K562 (cell line): ENCODE data around the gene PGBD4. TPM values are rescaled to one million over a fixed set of nuclear protein-coding genes. Genes with fewer than 3 reads are reported as not detected.

Experiments
- CBX5 ChIP-seq: IDR thresholded peaks from 2 replicates; pipeline ENCODE4 v1.6.1; 2014; ENCODE audit warnings: low read depth, borderline replicate concordance
- CEBPZ ChIP-seq: fragments of 150-350 bp; IDR thresholded peaks from 2 replicates; pipeline ENCODE4 v1.6.1; 2014; ENCODE audit warnings: low read depth, mild to moderate bottlenecking, low read length, borderline replicate concordance
- CHD1 ChIP-seq: fragments of 200-600 bp; sonication (generic); IDR thresholded peaks from one replicate; pipeline ENCODE4 v1.6.1; 2012; ENCODE audit warnings: mild to moderate bottlenecking, moderate library complexity, low read length, inconsistent platforms
- CHD4 ChIP-seq: fragments of 200-600 bp; sonication (generic); IDR thresholded peaks from 3 replicates; pipeline ENCODE4 v1.6.1; 2012; ENCODE audit warnings: low read depth, mild to moderate bottlenecking, mixed read lengths, low read length, inconsistent platforms; ENCODE audit not compliant: insufficient read depth, insufficient replicate concordance, poor library complexity, severe bottlenecking
- CREB5 ChIP-seq: fragments of 250-450 bp; sonication (Bioruptor Pico); IDR thresholded peaks from 2 replicates; pipeline ENCODE4 v1.5.0; 2020; ENCODE audit warnings: mild to moderate bottlenecking
- GTF2B ChIP-seq: IDR thresholded peaks from 2 replicates; pipeline ENCODE4 v1.6.1; 2011; ENCODE audit not compliant: insufficient read length; ENCODE audit errors: extremely low read depth
- HDAC3 ChIP-seq: fragments of 450-650 bp; IDR thresholded peaks from 2 replicates; pipeline ENCODE4 v1.6.1; 2018; ENCODE audit warnings: borderline replicate concordance, mild to moderate bottlenecking, moderate library complexity; ENCODE audit not compliant: partially characterized antibody
- IRF1 ChIP-seq: sonication (generic); formaldehyde crosslinking; IDR thresholded peaks from 2 replicates; pipeline ENCODE4 v1.8.0; 2022; ENCODE audit warnings: missing genetic modification reagents, mild to moderate bottlenecking, borderline replicate concordance
- MBD2 ChIP-seq: sonication (generic); IDR thresholded peaks from 2 replicates; pipeline ENCODE4 v1.6.1; 2016; ENCODE audit warnings: low read depth, borderline replicate concordance
- NBN ChIP-seq: fragments of 450-650 bp; IDR thresholded peaks from 2 replicates; pipeline ENCODE4 v1.6.1; 2016; ENCODE audit warnings: low read depth, mild to moderate bottlenecking
- PHF8 ChIP-seq: fragments of 200-600 bp; sonication (generic); IDR thresholded peaks from 2 replicates; pipeline ENCODE4 v1.6.1; 2012; ENCODE audit warnings: mixed run types, mild to moderate bottlenecking, inconsistent platforms, low read length, moderate library complexity, borderline replicate concordance
- SETDB1 ChIP-seq: IDR thresholded peaks from one replicate; pipeline ENCODE4 v1.6.1; 2012; ENCODE audit warnings: low read length, control low read depth, inconsistent platforms
- ZBTB9 ChIP-seq: fragments of 450-650 bp; formaldehyde crosslinking; IDR thresholded peaks from 2 replicates; pipeline ENCODE4 v1.4.0; 2020; ENCODE audit warnings: mild to moderate bottlenecking, moderate library complexity
- ZFP1 ChIP-seq: fragments of 450-650 bp; formaldehyde crosslinking; IDR thresholded peaks from 2 replicates; pipeline ENCODE4 v1.4.0; 2020; ENCODE audit warnings: mild to moderate bottlenecking, mixed read lengths
- ZKSCAN8 ChIP-seq: fragments of 200-800 bp; sonication (Bioruptor generic); IDR thresholded peaks from 2 replicates; pipeline ENCODE4 v1.6.1; 2016; ENCODE audit warnings: missing genetic modification characterization, missing compliant biosample characterization
- ZNF140 ChIP-seq: fragments of 250-450 bp; sonication (Bioruptor Pico); IDR thresholded peaks from 2 replicates; pipeline ENCODE4 v1.8.0; 2021; ENCODE audit warnings: moderate library complexity, mild to moderate bottlenecking, inconsistent platforms
- ZNF311 ChIP-seq: fragments of 250-450 bp; sonication (Bioruptor Pico); IDR thresholded peaks from 2 replicates; pipeline ENCODE4 v1.4.0; 2020; ENCODE audit warnings: mild to moderate bottlenecking, moderate library complexity
- ZNF76 ChIP-seq: fragments of 250-450 bp; sonication (Bioruptor Pico); IDR thresholded peaks from 2 replicates; pipeline ENCODE4 v1.4.0; 2020; ENCODE audit warnings: mild to moderate bottlenecking, moderate library complexity, borderline replicate concordance
- ZNF785 ChIP-seq: fragments of 250-450 bp; sonication (Bioruptor Pico); IDR thresholded peaks from 2 replicates; pipeline ENCODE4 v1.4.0; 2020; ENCODE audit warnings: mild to moderate bottlenecking
- polyA plus RNA-seq, 8 experiments: library from polyadenylated mRNA; depleted of rRNA in 4 of 8; stranded (reverse) in 5 of 8; unstranded in 3 of 8; fragments of >200 nt; fragmentation: Nextera tagmentation in 2 of 8; fragmentation: Illumina TruSeq in 1 of 8; extraction: Ambion mirVana in 2 of 8; extraction: Trizol in 1 of 8; gene quantifications; 2 replicates each; pipeline versions ENCODE4 v1.2.1 to v1.2.3, GENCODE V29; 2011 to 2014; ENCODE audit warnings: inconsistent platforms in 1 of 8, missing spikeins in 1 of 8
- total RNA-seq, 7 experiments: library from RNA; depleted of rRNA in 6 of 7; stranded (reverse); fragments of >200 nt in 6 of 7; fragmentation: Illumina TruSeq in 2 of 7; extraction: Trizol in 2 of 7; gene quantifications; 2 replicates each; pipeline versions ENCODE4 v1.2.1 to v1.2.3, GENCODE V29; 2011 to 2021; ENCODE audit warnings: low replicate concordance in 1 of 7

PGBD4 gene
- total and polyA plus RNA-seq, 9 of the 15 experiments (the other 6 are each of a cell fraction or from before 2014, with no cell fraction given): 2.1 to 4.9 (median 2.7) TPM

- TF ChIP-seq ZNF76 (CRISPR knock-in tag): no peak
- TF ChIP-seq CBX5: no peak
- TF ChIP-seq HDAC3: no peak
- TF ChIP-seq CHD4: no peak
- TF ChIP-seq IRF1 (CRISPR knock-in tag): no peak
- no peak for TF ChIP-seq GTF2B
- TF ChIP-seq NBN: peak; percentile 91
- TF ChIP-seq PHF8: peak; percentile 98
- TF ChIP-seq ZNF785 (CRISPR knock-in tag): no peak
- no peak for TF ChIP-seq ZNF311
- TF ChIP-seq ZNF140: no peak
- TF ChIP-seq MBD2: peak; percentile 88
- no peak for TF ChIP-seq ZBTB9 (CRISPR knock-in tag)
- TF ChIP-seq CEBPZ: no peak
- TF ChIP-seq CHD1: no peak
- peak; percentile 73 for TF ChIP-seq SETDB1
- no peak for TF ChIP-seq ZFP1
- no peak for TF ChIP-seq ZKSCAN8 (CRISPR knock-in tag)
- TF ChIP-seq CREB5 (CRISPR knock-in tag): no peak
These were observed at the start of gene PGBD4, which contains the start of gene EMC7 (continued) for GRCh38 chr15:34101366-34102174.
